ENCODE data around the gene PSME1.

GRCh38 chr14:24131549-24131966 lies 4.4 kb upstream of the PSME1 start:
- no peak for TF ChIP-seq CTCF (IDR thresholded peaks at IDR 0.05)
- TF ChIP-seq POLR2A (IDR thresholded peaks at IDR 0.05): no peak
- TF ChIP-seq EP300 (IDR thresholded peaks at IDR 0.05): no peak
- no peak for TF ChIP-seq POLR2AphosphoS5 (IDR thresholded peaks at IDR 0.05)

Measured in upper lobe of left lung (tissue), 4 donors.